ENCODE results near the gene TGFB1I1. TPM values are rescaled to one million over a fixed set of nuclear protein-coding genes. Genes with fewer than 3 reads are reported as not detected.

Gene TGFB1I1
- total and polyA plus RNA-seq, 2 of the 13 experiments (the other 11 are each of a cell fraction or from before 2014, with no cell fraction given) = 0.80 to 2.9 TPM

- peak; percentile 67 for TF ChIP-seq NFAT5 (CRISPR knock-in tag; IDR thresholded peaks at IDR 0.05)
- peak; percentile 78; the same call in 1 of the 2 replicates for TF ChIP-seq ZNF614 (CRISPR knock-in tag; IDR thresholded peaks at IDR 0.05; ENCODE audit: borderline replicate concordance)
- TF ChIP-seq, protein P1, sequence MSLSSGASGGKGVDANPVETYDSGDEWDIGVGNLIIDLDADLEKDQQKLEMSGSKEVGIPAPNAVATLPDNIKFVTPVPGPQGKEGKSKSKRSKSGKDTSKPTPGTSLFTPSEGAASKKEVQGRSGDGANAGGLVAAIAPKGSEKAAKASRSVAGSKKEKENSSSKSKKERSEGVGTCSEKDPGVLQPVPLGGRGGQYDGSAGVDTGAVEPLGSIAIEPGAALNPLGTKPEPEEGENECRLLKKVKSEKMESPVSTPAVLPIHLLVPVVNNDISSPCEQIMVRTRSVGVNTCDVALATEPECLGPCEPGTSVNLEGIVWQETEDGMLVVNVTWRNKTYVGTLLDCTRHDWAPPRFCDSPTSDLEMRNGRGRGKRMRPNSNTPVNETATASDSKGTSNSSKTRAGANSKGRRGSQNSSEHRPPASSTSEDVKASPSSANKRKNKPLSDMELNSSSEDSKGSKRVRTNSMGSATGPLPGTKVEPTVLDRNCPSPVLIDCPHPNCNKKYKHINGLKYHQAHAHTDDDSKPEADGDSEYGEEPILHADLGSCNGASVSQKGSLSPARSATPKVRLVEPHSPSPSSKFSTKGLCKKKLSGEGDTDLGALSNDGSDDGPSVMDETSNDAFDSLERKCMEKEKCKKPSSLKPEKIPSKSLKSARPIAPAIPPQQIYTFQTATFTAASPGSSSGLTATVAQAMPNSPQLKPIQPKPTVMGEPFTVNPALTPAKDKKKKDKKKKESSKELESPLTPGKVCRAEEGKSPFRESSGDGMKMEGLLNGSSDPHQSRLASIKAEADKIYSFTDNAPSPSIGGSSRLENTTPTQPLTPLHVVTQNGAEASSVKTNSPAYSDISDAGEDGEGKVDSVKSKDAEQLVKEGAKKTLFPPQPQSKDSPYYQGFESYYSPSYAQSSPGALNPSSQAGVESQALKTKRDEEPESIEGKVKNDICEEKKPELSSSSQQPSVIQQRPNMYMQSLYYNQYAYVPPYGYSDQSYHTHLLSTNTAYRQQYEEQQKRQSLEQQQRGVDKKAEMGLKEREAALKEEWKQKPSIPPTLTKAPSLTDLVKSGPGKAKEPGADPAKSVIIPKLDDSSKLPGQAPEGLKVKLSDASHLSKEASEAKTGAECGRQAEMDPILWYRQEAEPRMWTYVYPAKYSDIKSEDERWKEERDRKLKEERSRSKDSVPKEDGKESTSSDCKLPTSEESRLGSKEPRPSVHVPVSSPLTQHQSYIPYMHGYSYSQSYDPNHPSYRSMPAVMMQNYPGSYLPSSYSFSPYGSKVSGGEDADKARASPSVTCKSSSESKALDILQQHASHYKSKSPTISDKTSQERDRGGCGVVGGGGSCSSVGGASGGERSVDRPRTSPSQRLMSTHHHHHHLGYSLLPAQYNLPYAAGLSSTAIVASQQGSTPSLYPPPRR (CRISPR knock-in tag; IDR thresholded peaks at IDR 0.05; ENCODE audit: borderline replicate concordance) = peak; percentile 76; the same call in 1 of the 2 replicates
- TF ChIP-seq POLR2AphosphoS2 (IDR thresholded peaks at IDR 0.05; ENCODE audit: low read depth, low read length) = peak; percentile 70; the same call in 1 of the 2 replicates
- TF ChIP-seq DMAP1 (CRISPR knock-in tag; IDR thresholded peaks at IDR 0.05) = peak; percentile 95
- TF ChIP-seq ZNF333 (CRISPR knock-in tag; IDR thresholded peaks at IDR 0.05; ENCODE audit: borderline replicate concordance) = peak; percentile 38; the same call in 1 of the 2 replicates
- peak; percentile 84 for TF ChIP-seq GTF3A (CRISPR knock-in tag; conservative IDR thresholded peaks at IDR 0.05)
- TF ChIP-seq ZNF740 (CRISPR knock-in tag; IDR thresholded peaks at IDR 0.05) = peak; percentile 63
- TF ChIP-seq, protein P2, sequence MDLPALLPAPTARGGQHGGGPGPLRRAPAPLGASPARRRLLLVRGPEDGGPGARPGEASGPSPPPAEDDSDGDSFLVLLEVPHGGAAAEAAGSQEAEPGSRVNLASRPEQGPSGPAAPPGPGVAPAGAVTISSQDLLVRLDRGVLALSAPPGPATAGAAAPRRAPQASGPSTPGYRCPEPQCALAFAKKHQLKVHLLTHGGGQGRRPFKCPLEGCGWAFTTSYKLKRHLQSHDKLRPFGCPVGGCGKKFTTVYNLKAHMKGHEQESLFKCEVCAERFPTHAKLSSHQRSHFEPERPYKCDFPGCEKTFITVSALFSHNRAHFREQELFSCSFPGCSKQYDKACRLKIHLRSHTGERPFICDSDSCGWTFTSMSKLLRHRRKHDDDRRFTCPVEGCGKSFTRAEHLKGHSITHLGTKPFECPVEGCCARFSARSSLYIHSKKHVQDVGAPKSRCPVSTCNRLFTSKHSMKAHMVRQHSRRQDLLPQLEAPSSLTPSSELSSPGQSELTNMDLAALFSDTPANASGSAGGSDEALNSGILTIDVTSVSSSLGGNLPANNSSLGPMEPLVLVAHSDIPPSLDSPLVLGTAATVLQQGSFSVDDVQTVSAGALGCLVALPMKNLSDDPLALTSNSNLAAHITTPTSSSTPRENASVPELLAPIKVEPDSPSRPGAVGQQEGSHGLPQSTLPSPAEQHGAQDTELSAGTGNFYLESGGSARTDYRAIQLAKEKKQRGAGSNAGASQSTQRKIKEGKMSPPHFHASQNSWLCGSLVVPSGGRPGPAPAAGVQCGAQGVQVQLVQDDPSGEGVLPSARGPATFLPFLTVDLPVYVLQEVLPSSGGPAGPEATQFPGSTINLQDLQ (CRISPR knock-in tag; IDR thresholded peaks at IDR 0.05) = peak; percentile 93; the same call in 1 of the 2 replicates
- TF ChIP-seq ZZZ3 (CRISPR knock-in tag; IDR thresholded peaks at IDR 0.05; ENCODE audit: borderline replicate concordance) = peak; percentile 62; the same call in 1 of the 2 replicates
- no peak for TF ChIP-seq ZNF562 (CRISPR knock-in tag; IDR thresholded peaks at IDR 0.05; ENCODE audit: borderline replicate concordance)
- TF ChIP-seq KDM5A (IDR thresholded peaks at IDR 0.05; ENCODE audit: borderline replicate concordance, low read length) = peak; percentile 28; the same call in 1 of the 2 replicates
Measured at GRCh38 chr16:31458844-31459686, 12.9 kb upstream of the TGFB1I1 start, which contains the start of gene ARMC5 (continued).
